Kidney epithelial cell (primary cell): ENCODE data around the gene TMEM140. TPM values are rescaled to one million over a fixed set of nuclear protein-coding genes. Genes with fewer than 3 reads are reported as not detected.
"Not testable (repeated sequence)": the region's sequence is repeated elsewhere in the genome, so short reads cannot be mapped to it uniquely, and the experiment has no call there.

ENCODE experiments used
- DNase-seq: peaks from one replicate; pipeline ENCODE4 v3.0.0-alpha.2; 2010; ENCODE audit warnings: low read depth
- H3K27me3 ChIP-seq: 2 replicates; pipeline ENCODE4 v1.6.0; 2011; ENCODE audit warnings: low read length; ENCODE audit not compliant: control insufficient read depth, insufficient read depth
- H3K36me3 ChIP-seq: 2 replicates; pipeline ENCODE4 v1.5.1; 2011; ENCODE audit warnings: low read length; ENCODE audit not compliant: control insufficient read depth, insufficient read depth
- H3K4me3 ChIP-seq: 2 replicates; pipeline ENCODE4 v1.5.1; 2011; ENCODE audit warnings: low read depth, mild to moderate bottlenecking, control low read depth, low read length
- total RNA-seq: library from RNA; depleted of rRNA; stranded (reverse); fragments of >200 nt; gene quantifications from 2 replicates; pipeline ENCODE4 v1.2.3, GENCODE V29; 2015
- TF ChIP-seq, protein P1 (sequence below): IDR thresholded peaks from 2 replicates; pipeline ENCODE4 v1.5.1; 2011; ENCODE audit warnings: mild to moderate bottlenecking, moderate library complexity, low read length, control low read depth, inconsistent platforms; ENCODE audit not compliant: insufficient read depth, poor library complexity, severe bottlenecking

TMEM140 gene
- total RNA-seq, 1 donor from 2014 or later = 1.8 TPM

GRCh38 chr7:135208102-135208793 is 60.4 kb downstream of the TMEM140 start:
- Histone ChIP-seq H3K36me3 (peaks cover 4% of the 10 kb centered on the region), H3K27me3 (no peaks in the 10 kb centered on the region), H3K4me3 (peak overlapping the region; percentile 21)
- TF ChIP-seq, protein P1, sequence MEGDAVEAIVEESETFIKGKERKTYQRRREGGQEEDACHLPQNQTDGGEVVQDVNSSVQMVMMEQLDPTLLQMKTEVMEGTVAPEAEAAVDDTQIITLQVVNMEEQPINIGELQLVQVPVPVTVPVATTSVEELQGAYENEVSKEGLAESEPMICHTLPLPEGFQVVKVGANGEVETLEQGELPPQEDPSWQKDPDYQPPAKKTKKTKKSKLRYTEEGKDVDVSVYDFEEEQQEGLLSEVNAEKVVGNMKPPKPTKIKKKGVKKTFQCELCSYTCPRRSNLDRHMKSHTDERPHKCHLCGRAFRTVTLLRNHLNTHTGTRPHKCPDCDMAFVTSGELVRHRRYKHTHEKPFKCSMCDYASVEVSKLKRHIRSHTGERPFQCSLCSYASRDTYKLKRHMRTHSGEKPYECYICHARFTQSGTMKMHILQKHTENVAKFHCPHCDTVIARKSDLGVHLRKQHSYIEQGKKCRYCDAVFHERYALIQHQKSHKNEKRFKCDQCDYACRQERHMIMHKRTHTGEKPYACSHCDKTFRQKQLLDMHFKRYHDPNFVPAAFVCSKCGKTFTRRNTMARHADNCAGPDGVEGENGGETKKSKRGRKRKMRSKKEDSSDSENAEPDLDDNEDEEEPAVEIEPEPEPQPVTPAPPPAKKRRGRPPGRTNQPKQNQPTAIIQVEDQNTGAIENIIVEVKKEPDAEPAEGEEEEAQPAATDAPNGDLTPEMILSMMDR = no peak
- DNase-seq = peak; percentile 62

GRCh38 chr7:135209225-135209834 is 61.5 kb downstream of the TMEM140 start:
- TF ChIP-seq, protein P1 = no peak
- peaks cover 2% of the 10 kb centered on the region for H3K36me3 ChIP-seq
- no peak for DNase-seq
- H3K4me3 ChIP-seq = no peak overlapping the region
- H3K27me3 ChIP-seq = no peaks in the 10 kb centered on the region

- no peaks in the 10 kb centered on the region for H3K27me3 ChIP-seq
- no peak for DNase-seq
- H3K36me3 ChIP-seq = peaks cover 1% of the 10 kb centered on the region
- peak overlapping the region; percentile 80 for H3K4me3 ChIP-seq
- TF ChIP-seq, protein P1 = no peak
Observed at GRCh38 chr7:135210888-135211178, 63.0 kb downstream of the TMEM140 start.

DNA sequence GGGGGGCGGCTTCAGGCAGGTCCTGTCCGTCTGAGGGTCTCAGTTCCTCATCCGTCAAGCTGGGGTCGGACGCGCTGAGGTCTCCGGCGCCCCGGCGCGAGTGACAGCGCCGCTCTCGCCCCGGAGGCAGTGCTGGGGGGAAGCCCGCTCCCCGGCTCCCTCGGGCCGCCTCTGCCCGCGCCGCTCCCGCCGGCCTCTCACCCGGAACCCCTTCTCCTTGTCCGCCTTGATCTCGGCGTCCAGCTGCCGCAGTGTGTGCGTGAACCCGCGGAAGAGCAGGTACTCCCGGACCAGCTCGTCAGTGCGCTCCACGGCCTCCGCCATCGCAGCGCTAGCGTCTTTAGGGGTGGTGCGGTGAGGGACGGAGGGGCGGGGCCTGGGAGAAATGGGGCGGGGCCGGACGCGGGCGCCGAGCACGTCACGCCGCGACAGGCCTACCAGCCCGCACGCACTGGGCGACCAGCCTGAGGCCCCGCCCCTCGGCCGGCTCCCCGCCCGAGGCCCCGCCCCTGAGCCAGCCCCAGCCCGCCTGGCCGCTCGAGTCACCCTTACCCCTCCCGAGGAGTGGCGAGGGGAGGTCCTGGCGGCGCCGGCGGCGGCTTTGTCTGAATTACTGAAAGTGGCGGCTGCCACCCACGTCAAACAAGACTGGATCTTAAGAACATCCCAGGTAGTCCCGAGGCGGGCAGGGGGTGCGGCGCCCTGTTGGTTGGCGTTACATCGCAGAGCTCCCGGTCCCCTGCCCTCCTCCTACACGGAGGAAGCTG is 63.5 kb downstream of the TMEM140 start, which contains the start of gene WDR91:
WDR91 (minus strand) TSS at position 348 of the 767 bp plus-strand sequence; CDS start at position 324, 24 bp downstream.
- Histone ChIP-seq H3K36me3 (no peaks in the 10 kb centered on the region), H3K4me3 (peak within 1 kb of the TSS; percentile 82), H3K27me3 (no peaks in the 10 kb centered on the region)
- no peak for DNase-seq
- TF ChIP-seq, protein P1 = no peak

- DNase-seq, H3K36me3 ChIP-seq, H3K27me3 ChIP-seq: not testable (repeated sequence)
- H3K4me3 ChIP-seq = peak overlapping the region; percentile 82
Observed at GRCh38 chr7:135211946-135212685, 64.2 kb downstream of the TMEM140 start.

DNA sequence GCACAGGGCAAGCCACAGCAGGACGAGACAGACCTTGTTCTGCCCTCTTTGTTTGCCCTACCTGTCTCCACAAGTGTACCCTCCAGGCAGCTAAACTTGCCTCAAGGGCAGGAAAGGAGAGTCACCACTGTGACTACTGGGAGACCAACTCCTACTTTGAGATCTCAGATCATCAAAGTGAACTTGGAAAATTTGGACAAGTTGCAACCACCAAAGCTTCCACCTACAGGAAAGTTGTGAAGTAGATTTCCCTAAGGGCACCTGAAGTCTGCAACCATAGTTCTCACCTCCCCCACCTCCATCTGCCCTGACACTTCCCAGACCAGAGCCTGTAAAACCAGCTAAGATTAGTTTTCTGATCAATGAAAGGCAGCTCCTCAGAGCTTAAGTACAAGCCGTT is 66.0 kb downstream of the TMEM140 start:
- TF ChIP-seq, protein P1 = no peak
- no peaks in the 10 kb centered on the region for H3K27me3 ChIP-seq
- H3K4me3 ChIP-seq = no peak overlapping the region
- H3K36me3 ChIP-seq = no peaks in the 10 kb centered on the region
- no peak for DNase-seq
